Measurements from ENCODE around the gene TCHP.

The TCHP gene

GRCh38 chr12:109967383-109968031 lies 67.4 kb downstream of the TCHP start:
- DNase-seq = no peak

Measured in stimulated activated CD4-positive, alpha-beta T cell treated with anti-CD3 and anti-CD28 coated beads, Interleukin-2, amount 100 ng/mL, for 24 hours (primary cell).